HK-2 (cell line): ENCODE measurements around the gene DLEC1.
"Not testable (repeated sequence)": the region's sequence is repeated elsewhere in the genome, so short reads cannot be mapped to it uniquely, and the experiment has no call there.

Experiments
- DNase-seq: peaks from one replicate; pipeline ENCODE4 v3.0.0-alpha.2; 2018; ENCODE audit not compliant: unreplicated experiment

The DLEC1 gene

GRCh38 chr3:38119821-38120692 is 81.0 kb downstream of the DLEC1 start:
- no peak for DNase-seq

GRCh38 chr3:38120693-38121450 is 81.9 kb downstream of the DLEC1 start:
- no peak for DNase-seq

GRCh38 chr3:38121451-38121831 is 82.4 kb downstream of the DLEC1 start:
- no peak for DNase-seq

- no peak for DNase-seq
Measured at GRCh38 chr3:38121832-38122461, 82.9 kb downstream of the DLEC1 start.

GRCh38 chr3:38122712-38123290 is 83.8 kb downstream of the DLEC1 start:
- no peak for DNase-seq

GRCh38 chr3:38124324-38125122 is 85.5 kb downstream of the DLEC1 start:
- no peak for DNase-seq

- DNase-seq = no peak
Measured at GRCh38 chr3:38125305-38126120, 86.5 kb downstream of the DLEC1 start.

GRCh38 chr3:38126121-38126892 is 87.3 kb downstream of the DLEC1 start:
- no peak for DNase-seq

- DNase-seq = no peak
Measured at GRCh38 chr3:38127611-38128302, 88.7 kb downstream of the DLEC1 start.

- DNase-seq = no peak
Measured at GRCh38 chr3:38128303-38128655, 89.3 kb downstream of the DLEC1 start.

- no peak for DNase-seq
Measured at GRCh38 chr3:38129058-38129457, 90.0 kb downstream of the DLEC1 start.

- no peak for DNase-seq
Measured at GRCh38 chr3:38130631-38131065, 91.6 kb downstream of the DLEC1 start.

GRCh38 chr3:38131621-38132369 is 92.8 kb downstream of the DLEC1 start:
- DNase-seq = no peak

- DNase-seq = no peak
Measured at GRCh38 chr3:38133209-38133556, 94.2 kb downstream of the DLEC1 start.

- no peak for DNase-seq
Measured at GRCh38 chr3:38133557-38134405, 94.8 kb downstream of the DLEC1 start.

- DNase-seq = not testable (repeated sequence)
Measured at GRCh38 chr3:38134517-38135143, 95.6 kb downstream of the DLEC1 start.
